ENCODE data around the gene KLF6. TPM values are rescaled to one million over a fixed set of nuclear protein-coding genes. Genes with fewer than 3 reads are reported as not detected.

Gene KLF6
- total RNA-seq, 4 donors from 2014 or later = 185 to 404 (median 276) TPM

DNA sequence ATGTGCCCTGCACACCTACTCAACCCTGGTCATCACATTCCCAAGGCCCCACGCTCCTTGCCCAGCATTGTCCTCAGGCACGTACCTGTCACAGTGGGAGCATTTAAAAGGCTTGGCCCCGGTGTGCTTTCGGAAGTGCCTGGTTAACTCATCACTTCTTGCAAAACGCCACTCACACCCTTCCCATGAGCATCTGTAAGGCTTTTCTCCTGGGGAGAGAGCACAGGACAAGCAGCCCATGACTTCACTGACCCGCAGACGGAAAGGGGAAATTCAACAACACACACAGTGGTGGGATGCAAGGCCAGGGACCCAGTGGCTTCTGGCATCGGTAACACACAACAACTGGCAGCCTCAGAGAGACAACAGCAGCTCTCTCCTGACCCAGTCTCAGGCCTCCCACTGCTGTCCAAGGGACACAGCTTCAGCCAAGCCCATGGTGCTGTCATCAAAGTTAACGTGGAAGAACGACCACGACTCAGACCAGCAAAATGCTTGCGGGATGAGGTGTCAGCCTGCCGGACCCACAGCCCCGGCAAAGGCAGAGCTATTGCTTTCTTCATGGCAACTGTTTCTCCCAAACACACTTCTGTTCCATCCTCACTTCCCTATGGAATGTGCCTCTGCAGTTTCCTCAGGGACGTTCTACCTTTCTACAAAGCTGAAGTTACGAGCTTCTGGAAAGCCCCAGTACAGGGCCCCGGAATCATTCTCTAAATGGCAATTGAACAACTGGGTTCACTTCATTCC lies 4.8 kb downstream of the KLF6 start:
- DNase-seq (ENCODE audit: low spot score) = no peak
- TF ChIP-seq, protein P1, sequence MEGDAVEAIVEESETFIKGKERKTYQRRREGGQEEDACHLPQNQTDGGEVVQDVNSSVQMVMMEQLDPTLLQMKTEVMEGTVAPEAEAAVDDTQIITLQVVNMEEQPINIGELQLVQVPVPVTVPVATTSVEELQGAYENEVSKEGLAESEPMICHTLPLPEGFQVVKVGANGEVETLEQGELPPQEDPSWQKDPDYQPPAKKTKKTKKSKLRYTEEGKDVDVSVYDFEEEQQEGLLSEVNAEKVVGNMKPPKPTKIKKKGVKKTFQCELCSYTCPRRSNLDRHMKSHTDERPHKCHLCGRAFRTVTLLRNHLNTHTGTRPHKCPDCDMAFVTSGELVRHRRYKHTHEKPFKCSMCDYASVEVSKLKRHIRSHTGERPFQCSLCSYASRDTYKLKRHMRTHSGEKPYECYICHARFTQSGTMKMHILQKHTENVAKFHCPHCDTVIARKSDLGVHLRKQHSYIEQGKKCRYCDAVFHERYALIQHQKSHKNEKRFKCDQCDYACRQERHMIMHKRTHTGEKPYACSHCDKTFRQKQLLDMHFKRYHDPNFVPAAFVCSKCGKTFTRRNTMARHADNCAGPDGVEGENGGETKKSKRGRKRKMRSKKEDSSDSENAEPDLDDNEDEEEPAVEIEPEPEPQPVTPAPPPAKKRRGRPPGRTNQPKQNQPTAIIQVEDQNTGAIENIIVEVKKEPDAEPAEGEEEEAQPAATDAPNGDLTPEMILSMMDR (IDR thresholded peaks at IDR 0.05) = no peak
- ATAC-seq (ENCODE audit: low FRiP score) = no peak

DNA sequence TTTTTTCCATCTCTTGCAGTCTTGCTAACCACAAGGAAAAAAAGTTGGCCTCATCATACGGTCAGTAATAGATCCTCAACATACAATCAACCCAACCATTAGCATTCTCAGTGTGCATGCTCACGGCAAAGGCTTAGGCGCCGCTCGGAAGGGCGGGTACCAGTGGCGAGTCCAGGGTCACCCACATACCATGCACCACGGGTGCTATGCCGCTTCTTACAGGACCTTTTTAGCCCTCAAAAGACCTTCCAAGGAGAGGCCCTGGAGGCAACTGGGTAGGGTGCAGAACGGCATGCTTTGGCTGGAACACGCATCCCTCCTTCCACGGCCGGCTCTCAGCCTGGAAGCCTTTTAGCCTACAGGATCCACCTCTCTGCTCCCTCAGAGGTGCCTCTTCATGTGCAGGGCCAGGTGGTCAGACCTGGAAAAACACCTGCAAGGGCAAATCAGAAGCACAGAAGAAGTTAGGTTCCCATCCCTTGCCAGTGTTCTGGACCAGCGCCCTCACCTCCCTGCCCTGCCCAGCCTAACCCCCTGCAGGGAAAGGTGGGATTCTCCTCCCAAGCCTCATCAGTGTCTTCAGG lies 5.8 kb downstream of the KLF6 start:
- ATAC-seq (ENCODE audit: low FRiP score) (no peak), DNase-seq (ENCODE audit: low spot score) (no peak)
- TF ChIP-seq, protein P1 (IDR thresholded peaks at IDR 0.05) = no peak

DNA sequence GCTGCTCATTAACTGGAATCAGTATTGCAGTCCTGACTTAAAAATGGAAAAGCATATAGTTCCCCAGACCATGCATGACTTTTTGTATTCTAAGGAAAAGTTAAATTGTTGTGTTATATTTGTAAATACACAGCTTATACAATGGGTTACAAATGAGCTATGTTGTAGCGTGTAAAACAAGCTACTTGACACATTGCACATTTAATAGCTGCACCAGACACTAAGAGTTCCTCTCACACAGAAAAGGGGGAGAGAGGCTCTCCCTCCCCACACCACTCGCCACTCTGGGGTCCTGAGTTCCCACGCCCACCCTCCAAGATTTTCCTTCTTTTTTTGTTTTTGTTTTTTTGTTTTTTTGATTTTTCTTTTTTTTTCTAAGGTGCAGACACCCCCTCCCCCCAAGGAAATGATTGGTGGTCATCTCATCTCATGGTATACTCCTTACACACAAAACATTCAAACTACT lies 6.3 kb downstream of the KLF6 start:
- ATAC-seq (ENCODE audit: low FRiP score) = no peak
- TF ChIP-seq, protein P1 (IDR thresholded peaks at IDR 0.05) = no peak
- DNase-seq (ENCODE audit: low spot score) = no peak

DNA sequence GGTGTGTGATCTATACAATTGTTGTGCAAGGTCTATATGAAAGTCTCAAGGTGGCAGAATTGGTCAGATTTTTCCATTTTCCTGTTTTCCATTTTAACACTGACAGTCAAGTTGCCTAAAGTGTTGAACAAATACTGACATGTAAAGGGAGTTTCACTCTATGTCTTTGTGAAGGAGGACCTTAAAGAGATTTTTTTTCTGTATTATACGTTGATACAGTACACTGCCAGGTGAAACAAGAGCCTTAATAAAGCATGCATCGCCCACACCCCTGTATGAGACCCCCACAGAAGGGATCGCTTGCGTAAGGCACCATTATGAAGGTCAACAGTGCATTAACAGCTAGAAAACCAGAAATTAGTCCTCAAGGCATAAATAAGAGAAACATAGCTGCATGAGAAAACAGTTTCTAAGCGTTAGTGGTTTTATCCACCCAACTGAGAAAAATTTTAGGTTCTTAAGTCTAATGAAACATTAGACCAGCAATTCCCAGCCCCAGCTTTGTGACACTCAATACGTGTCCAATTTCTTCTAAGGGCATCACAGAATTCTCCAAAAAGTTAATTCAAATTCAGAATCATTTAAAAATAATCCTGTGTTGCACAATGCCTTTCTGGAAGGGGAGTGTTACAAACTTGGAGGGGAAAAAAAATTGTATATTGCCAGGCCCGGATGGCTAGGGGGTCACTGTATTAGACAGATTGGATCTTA lies 6.9 kb downstream of the KLF6 start:
- TF ChIP-seq, protein P1 (IDR thresholded peaks at IDR 0.05) = no peak
- no peak for ATAC-seq (ENCODE audit: low FRiP score)

DNA sequence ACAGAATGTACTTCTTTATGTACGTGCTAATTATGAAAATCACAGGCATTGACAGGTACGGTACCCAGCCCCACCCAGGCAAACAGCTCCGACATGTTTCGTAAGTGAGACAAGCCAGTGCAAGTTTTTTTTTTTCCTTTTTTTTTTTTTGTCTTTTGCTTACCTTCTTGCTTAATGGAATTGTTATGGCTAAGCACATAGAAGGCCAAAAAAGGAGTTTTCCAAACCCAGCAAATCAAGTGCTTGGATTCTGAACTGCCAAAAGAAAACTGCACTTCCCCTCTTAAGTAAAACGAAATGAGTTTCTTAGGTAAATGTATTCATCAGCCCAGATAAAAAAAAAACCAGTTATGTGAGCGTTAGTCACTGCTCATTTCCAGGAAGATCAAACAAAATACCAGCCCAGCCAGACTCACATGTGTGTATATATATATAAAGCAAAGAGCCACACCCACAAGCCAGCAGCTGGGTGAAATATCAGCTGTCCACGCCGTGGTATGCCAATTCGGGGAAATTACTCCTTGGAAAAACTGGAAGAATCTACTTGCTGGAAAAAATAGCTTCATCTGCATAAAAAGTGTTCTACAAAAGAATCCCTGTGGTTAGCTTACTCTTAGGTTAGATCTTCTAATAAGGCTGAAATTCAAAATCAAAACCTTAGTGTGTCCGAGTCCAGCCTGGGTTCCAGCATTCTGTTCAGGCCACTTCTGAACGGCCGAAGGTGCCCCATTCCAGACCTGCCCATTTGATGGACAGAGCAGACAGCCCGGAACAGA lies 8.0 kb downstream of the KLF6 start:
- no peak for ATAC-seq (ENCODE audit: low FRiP score)
- DNase-seq (ENCODE audit: low spot score) = peak; percentile 27
- TF ChIP-seq, protein P1 (IDR thresholded peaks at IDR 0.05) = no peak

More for the DNA sequence above, 6.9 kb downstream of the KLF6 start:
- no peak for DNase-seq (ENCODE audit: low spot score)

DNA sequence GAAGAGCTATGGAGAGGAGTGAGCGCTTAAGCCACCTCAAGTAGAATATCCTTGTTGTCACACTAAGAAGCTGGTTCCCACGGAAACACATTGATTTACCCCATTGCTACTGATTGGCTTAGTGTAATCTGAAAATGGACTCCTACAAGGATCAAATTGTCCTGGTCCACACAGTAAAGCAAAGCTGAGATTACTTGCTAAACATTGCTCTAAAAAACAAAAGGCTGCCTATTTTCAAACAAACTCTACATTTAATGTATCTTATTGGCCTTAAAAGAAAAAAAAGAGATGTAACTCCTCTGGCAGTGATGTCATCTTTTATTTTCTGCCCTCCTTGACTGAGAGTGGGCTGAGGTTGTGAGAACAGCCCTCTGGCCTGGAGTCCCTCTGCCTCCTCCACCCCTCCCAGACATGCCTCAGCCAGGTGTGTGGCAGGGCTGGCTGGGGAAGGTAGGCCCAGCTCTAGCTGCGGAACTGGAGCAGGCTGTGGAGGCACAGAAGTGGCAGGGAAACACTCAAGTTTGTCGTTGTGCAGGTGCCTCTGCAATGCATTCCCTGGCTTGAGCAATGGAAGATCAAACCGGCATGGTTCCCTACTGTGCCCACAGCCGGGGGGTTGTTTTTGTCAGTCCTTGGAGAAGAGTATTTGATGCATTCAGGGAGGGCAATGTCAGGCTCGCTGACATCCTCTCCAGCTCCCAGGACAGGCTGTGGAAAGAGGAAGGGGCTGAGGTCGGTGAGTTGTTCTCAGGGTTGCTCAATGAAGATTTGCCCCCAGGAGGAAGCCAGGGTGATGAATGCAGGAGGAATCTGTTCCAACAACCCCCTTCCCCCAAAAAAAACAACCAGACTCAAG lies 9.1 kb downstream of the KLF6 start:
- TF ChIP-seq, protein P1 (IDR thresholded peaks at IDR 0.05) = no peak
- ATAC-seq (ENCODE audit: low FRiP score) = peak; percentile 15
- DNase-seq (ENCODE audit: low spot score) = peak; percentile 25
